Muscle of back (tissue), 11 donors: Measurements from ENCODE around the gene LYPD6. TPM values are rescaled to one million over a fixed set of nuclear protein-coding genes. Genes with fewer than 3 reads are reported as not detected.

ENCODE experiments used
- DNase-seq, 3 donors: peaks; one replicate each; pipeline versions ENCODE4 v3.0.0 to v3.0.0-alpha.2; 2013
- polyA plus RNA-seq, 10 donors: library from polyadenylated mRNA; unstranded; fragments of 120-200 nt; gene quantifications; one replicate each; pipeline ENCODE4 v1.2.1, GENCODE V29; 2013; ENCODE audit not compliant: insufficient read length in 10 of 10

Gene LYPD6
- polyA plus RNA-seq, 10 donors = 2.0 to 8.9 (median 2.4) TPM

DNA sequence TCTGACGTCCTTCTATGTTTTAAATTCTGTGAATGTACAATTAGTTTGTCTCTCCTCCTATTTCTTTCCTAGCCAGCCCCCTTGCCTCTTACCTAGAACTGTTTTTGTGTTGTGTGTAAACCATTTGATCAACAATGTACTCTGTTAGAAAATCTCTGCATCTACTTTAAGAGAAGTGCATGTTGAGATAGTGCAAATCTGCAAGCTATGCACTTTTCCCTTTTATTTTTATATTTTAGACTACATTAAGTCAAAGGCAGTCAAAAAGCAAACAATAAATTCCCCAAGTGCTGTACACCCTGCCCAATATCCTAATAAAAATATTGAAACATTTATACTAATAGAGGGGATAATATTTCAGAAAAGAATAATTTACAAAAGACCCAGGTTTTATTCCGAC lies 13.7 kb downstream of the LYPD6 start:
- DNase-seq = no peak

DNA sequence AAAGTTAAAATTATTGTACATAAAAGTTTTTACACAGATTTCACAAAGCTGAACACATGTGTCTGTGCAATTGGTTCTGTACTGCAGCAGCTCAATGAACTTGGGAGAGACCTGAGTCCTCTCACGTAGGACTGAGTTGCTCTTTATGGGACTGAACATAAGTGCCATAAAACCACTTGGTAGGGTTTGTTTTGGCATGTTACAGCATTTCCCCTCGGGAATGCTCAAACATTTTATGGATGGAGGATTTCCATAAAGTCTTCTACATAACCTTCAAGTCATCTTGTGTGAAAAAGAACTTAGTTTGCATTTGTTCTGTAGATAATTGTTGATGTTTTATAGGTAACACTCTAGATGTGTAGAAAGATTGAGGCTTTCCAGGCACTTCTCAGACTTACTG lies 15.9 kb downstream of the LYPD6 start:
- DNase-seq = no peak

DNA sequence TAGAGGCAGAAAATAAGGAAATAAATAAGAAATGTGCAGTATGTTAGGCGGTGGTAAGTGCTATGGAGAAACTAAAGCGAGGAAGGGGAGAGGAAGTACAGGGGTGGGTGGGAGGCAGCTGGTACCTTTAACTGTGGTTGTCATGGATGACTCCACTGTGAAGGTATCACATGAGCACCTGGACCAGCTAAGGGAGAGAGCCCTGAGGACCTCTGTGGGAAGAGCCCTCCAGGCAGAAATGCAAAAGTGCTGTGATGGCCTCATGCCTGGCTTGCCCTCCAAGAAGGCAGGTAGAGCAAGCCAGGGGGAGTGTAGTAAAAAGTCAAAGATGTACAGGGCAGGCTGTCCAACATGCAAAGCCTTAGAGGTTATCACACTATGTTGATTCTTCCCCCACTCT lies 17.9 kb downstream of the LYPD6 start:
- DNase-seq = no peak

DNA sequence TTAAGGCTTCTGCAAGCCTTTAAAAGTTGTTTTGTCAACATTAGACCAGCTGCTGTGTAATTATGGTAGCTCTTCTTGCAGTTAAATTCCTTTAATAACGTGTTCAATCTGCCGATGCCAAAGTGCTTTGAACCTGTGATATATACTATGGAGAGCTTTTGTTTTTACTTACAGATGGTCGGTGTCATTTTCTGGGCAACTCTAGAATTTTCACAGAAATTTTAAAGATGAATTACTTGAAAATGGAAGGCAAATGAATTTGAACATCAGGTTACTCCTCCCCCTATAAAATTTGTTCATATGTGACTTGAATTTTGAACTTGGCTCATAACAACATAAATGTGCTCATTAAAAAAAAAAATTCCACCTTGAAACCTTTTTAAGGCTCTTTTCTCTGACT lies 23.0 kb downstream of the LYPD6 start:
- DNase-seq = no peak

- no peak for DNase-seq
These were observed 25.5 kb downstream of the LYPD6 start for GRCh38 chr2:149355716-149356422.

- no peak for DNase-seq
These were observed 26.7 kb downstream of the LYPD6 start for GRCh38 chr2:149357058-149357457.

DNA sequence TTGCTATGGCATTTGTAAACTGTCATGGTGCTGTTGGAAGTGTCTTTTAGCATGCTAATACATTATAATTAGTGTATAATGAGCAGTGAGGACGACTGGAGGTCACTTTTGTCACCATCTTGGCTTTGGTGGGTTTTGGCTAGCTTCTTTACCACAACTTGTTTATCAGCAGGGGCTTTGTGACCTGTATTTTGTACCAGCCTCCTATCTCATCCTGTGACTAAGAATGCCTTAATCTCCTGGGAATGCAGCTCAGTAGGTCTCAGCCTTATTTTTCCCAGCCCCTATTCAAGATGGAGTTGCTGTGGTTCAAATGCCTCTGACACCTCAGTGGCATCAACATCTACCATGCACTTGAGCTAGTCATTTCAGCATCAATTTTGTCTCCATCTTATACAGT lies 29.7 kb downstream of the LYPD6 start:
- DNase-seq = no peak

DNA sequence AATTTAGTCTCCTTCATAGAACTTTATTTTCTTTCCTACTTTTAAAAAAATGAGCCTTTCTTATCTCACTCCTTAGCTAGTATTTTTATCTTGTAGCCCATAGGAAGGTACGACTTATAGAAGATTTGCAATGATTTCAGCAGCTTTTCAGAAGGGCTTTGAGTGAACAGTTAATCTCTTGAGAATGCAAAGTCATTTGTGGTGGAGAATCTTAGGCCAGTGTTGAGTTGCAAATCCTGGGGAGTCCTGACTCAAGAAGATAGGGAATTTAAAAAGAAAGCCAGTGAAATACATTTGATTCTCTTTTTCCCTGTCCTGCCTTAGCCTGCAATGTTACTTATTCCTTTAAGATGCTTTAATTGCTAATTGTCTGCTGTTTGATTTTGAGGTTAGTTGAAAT lies 33.6 kb downstream of the LYPD6 start:
- peak in 1 of 3 donors; percentile 23 for DNase-seq

DNA sequence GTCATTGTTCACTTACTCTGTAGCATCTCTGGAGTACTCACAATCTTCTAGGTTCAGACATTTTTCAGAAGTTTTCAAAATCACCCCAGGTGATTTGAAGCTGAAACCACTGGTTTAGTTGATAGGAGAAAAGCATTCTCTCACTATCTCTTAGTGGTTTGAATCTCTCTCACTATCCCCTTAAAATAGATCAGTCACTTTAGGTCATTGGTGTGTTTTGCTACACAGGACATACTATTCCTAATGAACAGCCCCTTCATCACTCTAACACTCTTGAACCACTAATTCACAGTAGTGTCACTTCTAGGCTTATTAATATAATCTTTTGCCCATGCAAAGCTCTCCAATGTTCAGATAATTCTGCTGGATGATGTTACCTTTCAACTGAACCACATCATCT lies 34.5 kb downstream of the LYPD6 start:
- no peak for DNase-seq

GRCh38 chr2:149365931-149366583 lies 35.7 kb downstream of the LYPD6 start:
- peak in 1 of 3 donors; percentile 67 for DNase-seq

- DNase-seq = no peak
These were observed 39.8 kb downstream of the LYPD6 start for GRCh38 chr2:149370061-149370775.

DNA sequence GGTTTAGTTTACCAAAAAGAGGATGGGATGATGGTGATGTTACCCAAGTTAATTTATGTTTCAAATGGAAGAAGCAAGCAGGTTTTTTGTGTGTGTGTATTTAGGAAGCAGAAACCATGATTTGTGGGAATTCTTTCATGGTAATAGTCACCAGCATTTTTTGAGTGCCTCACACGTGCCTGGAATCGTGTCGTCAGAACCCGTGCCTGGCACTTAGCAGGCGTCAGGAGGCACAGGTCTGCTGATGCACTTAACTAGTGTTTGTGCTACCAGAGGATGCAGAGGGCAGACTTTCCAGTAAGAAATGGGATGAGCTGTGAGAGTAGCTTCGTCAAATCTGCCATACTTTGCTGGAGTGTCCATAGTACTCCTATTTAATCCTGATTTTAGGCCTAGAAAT lies 41.1 kb downstream of the LYPD6 start:
- DNase-seq = no peak

DNA sequence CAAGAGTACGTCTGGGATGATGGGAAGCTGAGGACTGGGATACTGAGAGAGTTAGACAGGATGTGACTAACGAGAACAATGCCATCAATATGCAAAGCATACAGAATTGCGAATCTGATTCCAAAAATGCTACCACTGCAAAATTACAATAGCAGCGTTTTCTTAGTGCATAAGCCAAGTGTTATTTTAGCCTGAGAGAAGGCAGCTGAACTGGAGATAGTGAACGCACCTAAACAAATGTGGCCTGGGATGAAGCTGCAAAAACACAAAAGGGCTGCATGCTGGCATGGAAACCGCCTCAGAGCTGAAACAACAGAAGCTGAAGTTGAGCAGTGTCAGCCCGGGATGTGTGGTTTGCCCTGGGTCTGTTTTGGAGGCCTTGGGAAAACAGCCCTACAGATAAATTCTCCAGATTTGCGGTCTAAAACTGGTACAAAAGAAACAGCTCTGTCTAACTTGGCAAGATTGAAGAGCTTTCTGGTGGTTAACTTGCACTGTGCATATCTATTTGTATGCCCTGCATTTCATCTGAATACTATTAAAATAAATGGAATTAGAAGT lies 45.5 kb downstream of the LYPD6 start:
- no peak for DNase-seq

- DNase-seq = no peak
These were observed 49.8 kb downstream of the LYPD6 start for GRCh38 chr2:149380205-149380604.

DNA sequence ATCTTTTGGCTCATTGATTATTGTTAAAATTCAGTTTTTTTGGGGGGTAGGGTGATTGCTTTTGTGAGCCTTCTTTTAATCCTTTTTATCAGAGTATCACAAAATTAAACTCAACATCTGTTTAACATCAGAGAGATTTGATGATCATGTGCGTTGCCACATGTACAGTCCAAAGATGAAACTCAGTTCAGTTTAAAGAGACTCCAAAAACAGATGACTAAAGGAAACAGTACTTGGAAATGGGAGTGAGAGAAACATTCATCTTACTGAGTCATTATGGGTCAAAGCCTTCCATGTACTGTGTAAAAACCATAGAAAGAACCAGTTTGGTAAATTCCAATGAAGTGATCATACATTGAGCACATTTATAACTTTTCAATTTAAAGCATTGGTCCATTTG lies 53.0 kb downstream of the LYPD6 start:
- peak; percentile 38 to 78 (median 41) for DNase-seq

DNA sequence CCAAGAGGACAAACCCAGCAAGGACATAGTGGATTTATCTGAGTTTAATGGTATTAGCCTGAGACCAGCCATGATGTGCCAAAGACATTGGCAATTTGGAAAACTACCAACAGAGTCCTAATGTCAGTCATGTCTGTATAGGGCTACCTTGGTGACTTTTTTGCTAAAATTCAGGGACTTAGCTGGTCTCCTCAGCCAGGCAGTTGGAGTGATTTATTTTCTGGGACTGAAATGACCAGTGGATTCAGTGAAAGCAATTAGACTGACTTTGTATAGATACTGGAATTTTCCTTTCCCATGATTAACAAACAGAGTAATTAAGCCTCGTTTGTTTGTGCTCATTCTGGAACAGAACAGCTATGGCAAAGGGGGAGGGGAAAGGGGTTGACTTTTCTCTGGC lies 55.0 kb downstream of the LYPD6 start:
- DNase-seq = no peak

DNA sequence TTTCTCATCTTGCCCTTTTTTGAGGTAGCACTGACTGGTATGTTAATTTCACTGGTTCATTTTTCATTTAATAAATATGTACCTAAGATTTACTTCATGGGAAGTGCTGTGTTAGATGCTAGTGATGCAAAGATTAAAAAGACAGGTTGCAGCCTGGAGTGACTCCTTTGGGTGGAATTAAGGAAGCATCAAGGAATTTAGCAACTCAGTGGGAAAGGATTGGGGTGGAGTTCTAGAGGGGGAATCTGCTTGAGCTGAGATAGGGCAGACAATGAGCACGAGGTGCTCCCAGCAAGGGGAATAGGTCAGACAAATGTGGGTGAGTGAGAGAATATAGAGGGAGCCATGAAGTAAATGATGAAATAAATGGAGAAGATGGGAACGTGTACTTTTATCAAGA lies 57.0 kb downstream of the LYPD6 start:
- no peak for DNase-seq

GRCh38 chr2:149388120-149388816 lies 57.9 kb downstream of the LYPD6 start:
- no peak for DNase-seq

DNA sequence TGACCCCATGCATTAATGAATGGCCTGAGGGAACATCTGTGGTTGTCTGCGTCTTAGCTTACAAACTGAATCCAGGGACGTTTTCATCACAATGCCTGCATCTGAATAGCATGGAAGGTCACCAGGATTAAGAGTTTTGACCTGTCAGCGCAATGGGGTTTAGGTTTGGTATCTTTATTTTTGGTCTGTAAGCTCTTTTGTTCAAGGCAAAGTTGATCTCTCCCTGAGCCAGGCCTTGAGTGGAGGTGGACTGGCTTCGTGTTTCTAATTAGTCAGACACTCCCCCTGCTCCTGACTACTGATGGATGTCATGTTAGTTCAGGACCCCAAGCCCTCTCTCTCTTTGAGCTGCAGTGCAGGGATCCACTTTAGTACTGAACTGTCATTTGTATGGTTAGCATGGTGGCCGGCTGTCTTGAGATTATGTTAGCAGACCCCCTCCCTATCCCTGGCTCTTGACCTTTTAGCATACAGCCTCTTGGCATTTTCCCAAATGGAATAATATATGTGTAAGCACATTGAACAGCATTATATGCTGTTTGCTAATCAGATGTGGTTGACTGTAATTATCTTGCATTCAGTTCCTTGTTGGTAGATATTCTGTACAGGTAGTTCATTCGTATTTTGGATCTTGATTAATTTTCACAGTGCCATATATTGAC lies 59.2 kb downstream of the LYPD6 start:
- DNase-seq = no peak

DNA sequence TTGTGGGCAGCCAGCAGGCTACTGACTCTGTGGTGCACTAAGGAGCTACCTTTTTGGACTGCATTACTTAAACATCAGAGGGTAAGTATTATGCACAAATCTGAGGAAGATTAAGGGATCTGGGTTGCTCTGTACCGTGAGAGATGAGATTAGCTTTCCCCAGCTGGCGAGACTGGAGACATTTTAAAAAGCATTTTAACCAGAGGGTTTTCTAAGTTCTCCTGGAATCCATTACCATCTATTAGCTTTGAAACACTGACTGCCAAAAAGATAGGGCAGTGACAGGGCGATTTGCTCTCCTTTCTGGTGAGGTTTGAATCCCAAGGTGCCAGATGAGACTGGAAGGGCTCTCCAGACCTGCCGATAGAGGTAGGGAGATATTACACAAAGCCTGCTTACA lies 63.2 kb downstream of the LYPD6 start:
- no peak for DNase-seq

- DNase-seq = no peak
These were observed 64.5 kb downstream of the LYPD6 start for GRCh38 chr2:149394864-149395263.
